Testis (tissue), 2 donors: Measurements from ENCODE around the gene GJB2.

Source experiments
- CTCF ChIP-seq, 3 experiments: fragments of 450-650 bp in 2 of 3; fragments of 200-600 bp in 1 of 3; sonication (generic) in 1 of 3; IDR thresholded peaks; one replicate each; pipeline ENCODE4 v1.5.1; 2016 to 2019; ENCODE audit warnings: antibody characterized with exemption in 3 of 3, mild to moderate bottlenecking in 2 of 3, moderate library complexity in 1 of 3
- POLR2A ChIP-seq: fragments of 450-650 bp; IDR thresholded peaks from one replicate; pipeline ENCODE4 v1.6.1; 2017; ENCODE audit warnings: antibody characterized with exemption, mild to moderate bottlenecking, moderate library complexity

GRCh38 chr13:20177049-20177831, 15.5 kb downstream of the GJB2 start:
- TF ChIP-seq CTCF (IDR thresholded peaks at IDR 0.05) (no peak), POLR2A (no peak)
